OCI-LY7 (cell line): ENCODE measurements around the gene FGD5. TPM values are rescaled to one million over a fixed set of nuclear protein-coding genes. Genes with fewer than 3 reads are reported as not detected.

Experiments used
- BruUV-seq: library from RNA; stranded (reverse); fragments of 400-500 nt; replicated peaks from 2 replicates; lab custom pipeline; 2021; lab: Mats Ljungman, UMichigan
- CTCF ChIA-PET: fragments of 300-600 bp; sonication (Branson Sonifier 250); formaldehyde crosslinking; loops from one replicate; lab custom pipeline; 2022; ENCODE audit warnings: antibody characterized with exemption; ENCODE audit not compliant: unreplicated experiment; lab: Charles Lee
- POLR2A ChIA-PET: fragments of 300-600 bp; sonication (Branson Sonifier 250); formaldehyde crosslinking; loops from one replicate; lab custom pipeline; 2022; ENCODE audit warnings: antibody characterized with exemption; lab: Charles Lee
- DNase-seq: peaks from one replicate; pipeline ENCODE4 v3.0.0-alpha.2; 2015; ENCODE audit warnings: low spot score
- H2AFZ ChIP-seq: fragments of 200-600 bp; sonication (generic), shearing (Covaris generic); 2 replicates; pipeline ENCODE4 v1.6.1; 2014; ENCODE audit warnings: mild to moderate bottlenecking, antibody characterized with exemption, low read length, moderate library complexity
- H3K27ac ChIP-seq: fragments of 200-600 bp; sonication (generic); 2 replicates; pipeline ENCODE4 v1.5.1; 2014; ENCODE audit warnings: mixed run types, low read depth, mild to moderate bottlenecking, moderate library complexity, low read length, inconsistent platforms; ENCODE audit not compliant: poor library complexity, severe bottlenecking
- H3K36me3 ChIP-seq: fragments of 200-600 bp; sonication (generic); 2 replicates; pipeline ENCODE4 v1.6.1; 2014; ENCODE audit warnings: mild to moderate bottlenecking, antibody characterized with exemption, low read length, moderate library complexity, mixed read lengths; ENCODE audit not compliant: insufficient read depth
- H3K4me1 ChIP-seq: fragments of 200-600 bp; sonication (generic); 2 replicates; pipeline ENCODE4 v1.5.1; 2014; ENCODE audit warnings: mild to moderate bottlenecking, low read length; ENCODE audit not compliant: insufficient read depth, poor library complexity, severe bottlenecking
- H3K4me2 ChIP-seq: fragments of 200-600 bp; sonication (generic); 2 replicates; pipeline ENCODE4 v1.6.1; 2014; ENCODE audit warnings: mild to moderate bottlenecking, low read length
- H3K4me3 ChIP-seq: fragments of 200-600 bp; sonication (generic); 2 replicates; pipeline ENCODE4 v1.5.1; 2014; ENCODE audit warnings: mild to moderate bottlenecking, low read depth, low read length; ENCODE audit not compliant: poor library complexity, severe bottlenecking
- H3K79me2 ChIP-seq: fragments of 200-600 bp; sonication (generic); 2 replicates; pipeline ENCODE4 v1.6.1; 2016; ENCODE audit warnings: low read depth, mild to moderate bottlenecking, low read length, moderate library complexity, mixed read lengths; ENCODE audit not compliant: insufficient read depth
- H3K9me2 ChIP-seq: fragments of 200-600 bp; sonication (generic); 2 replicates; pipeline ENCODE4 v1.6.1; 2016; ENCODE audit warnings: mild to moderate bottlenecking, low read length, mixed read lengths; ENCODE audit not compliant: insufficient read depth
- H3K9me3 ChIP-seq: fragments of 200-600 bp; sonication (generic); 2 replicates; pipeline ENCODE4 v1.6.1; 2014; ENCODE audit warnings: mild to moderate bottlenecking, mixed run types, low read length, mixed read lengths
- H4K20me1 ChIP-seq: fragments of 200-600 bp; sonication (generic); 2 replicates; pipeline ENCODE4 v1.6.1; 2014; ENCODE audit warnings: mild to moderate bottlenecking, antibody characterized with exemption, low read length, moderate library complexity, mixed read lengths; ENCODE audit not compliant: insufficient read depth
- EZH2phosphoT487 ChIP-seq: fragments of 200-600 bp; sonication (generic); IDR thresholded peaks from 2 replicates; pipeline ENCODE4 v1.6.1; 2018; ENCODE audit warnings: low read depth, borderline replicate concordance, mild to moderate bottlenecking, mixed run types, antibody characterized with exemption, low read length, moderate library complexity, mixed read lengths
- intact Hi-C: fragments of 100-400 bp; cut with micrococcal nuclease; formaldehyde crosslinking; loops from one replicate; pipeline ENCODE4 v1.10.0; 2022; ENCODE audit not compliant: unreplicated experiment
- total RNA-seq, 2 experiments: library from RNA; depleted of rRNA in 1 of 2; stranded (reverse); fragments of >200 nt in 1 of 2; shearing (Covaris generic) in 1 of 2; gene quantifications; 2 replicates each; pipeline ENCODE4 v1.2.3, GENCODE V29; 2014 to 2022
- TF ChIP-seq, protein P1 (sequence below): fragments of 200-600 bp; sonication (generic); conservative IDR thresholded peaks from 2 replicates; pipeline ENCODE4 v1.5.1; 2014; ENCODE audit warnings: mild to moderate bottlenecking, antibody characterized with exemption, low read length, moderate library complexity, mixed read lengths

The FGD5 gene
- total RNA-seq, 2 experiments from 2014 or later = 0.09 to 0.21 TPM

DNA sequence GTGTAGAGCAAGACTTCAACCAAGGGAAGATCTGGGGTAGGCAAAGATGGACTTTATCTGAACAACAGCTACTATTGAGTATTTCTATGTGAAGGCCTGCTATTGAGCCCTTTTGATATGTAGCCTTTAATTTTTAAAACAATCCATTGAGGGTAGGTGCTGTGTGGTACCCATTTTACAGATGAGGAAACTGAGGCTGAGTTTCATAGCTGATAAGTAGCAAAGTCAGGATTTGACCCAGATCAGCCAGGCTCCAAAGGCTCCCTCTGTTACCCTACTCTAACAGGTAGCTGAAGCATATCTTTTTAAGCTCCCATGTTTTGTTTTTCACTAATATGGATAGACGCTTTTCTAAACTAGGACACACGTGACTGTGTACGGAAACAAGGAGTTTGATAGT, 2.4 kb upstream of the FGD5 start:
- H3K9me2 ChIP-seq = no peaks in the 10 kb centered on the region
- DNase-seq = no peak
- no peak overlapping the region for H2AFZ ChIP-seq
- H3K27ac ChIP-seq = no peak overlapping the region
- no peaks in the 10 kb centered on the region for H4K20me1 ChIP-seq
- BruUV-seq = no TSS peak
- no peak overlapping the region for H3K4me2 ChIP-seq
- ChIA-PET POLR2A (interaction anchor here (0.9 kb wide), 1 partner anchor 603 kb away, joined by 3 read pairs; no protein-coding TSS in a partner anchor), CTCF (no interaction called here)
- intact Hi-C loops = no loop called here
- H3K79me2 ChIP-seq = no peaks in the 10 kb centered on the region
- TF ChIP-seq, protein P1, sequence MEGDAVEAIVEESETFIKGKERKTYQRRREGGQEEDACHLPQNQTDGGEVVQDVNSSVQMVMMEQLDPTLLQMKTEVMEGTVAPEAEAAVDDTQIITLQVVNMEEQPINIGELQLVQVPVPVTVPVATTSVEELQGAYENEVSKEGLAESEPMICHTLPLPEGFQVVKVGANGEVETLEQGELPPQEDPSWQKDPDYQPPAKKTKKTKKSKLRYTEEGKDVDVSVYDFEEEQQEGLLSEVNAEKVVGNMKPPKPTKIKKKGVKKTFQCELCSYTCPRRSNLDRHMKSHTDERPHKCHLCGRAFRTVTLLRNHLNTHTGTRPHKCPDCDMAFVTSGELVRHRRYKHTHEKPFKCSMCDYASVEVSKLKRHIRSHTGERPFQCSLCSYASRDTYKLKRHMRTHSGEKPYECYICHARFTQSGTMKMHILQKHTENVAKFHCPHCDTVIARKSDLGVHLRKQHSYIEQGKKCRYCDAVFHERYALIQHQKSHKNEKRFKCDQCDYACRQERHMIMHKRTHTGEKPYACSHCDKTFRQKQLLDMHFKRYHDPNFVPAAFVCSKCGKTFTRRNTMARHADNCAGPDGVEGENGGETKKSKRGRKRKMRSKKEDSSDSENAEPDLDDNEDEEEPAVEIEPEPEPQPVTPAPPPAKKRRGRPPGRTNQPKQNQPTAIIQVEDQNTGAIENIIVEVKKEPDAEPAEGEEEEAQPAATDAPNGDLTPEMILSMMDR = no peak
- no peak for TF ChIP-seq EZH2phosphoT487
- H3K36me3 ChIP-seq = no peaks in the 10 kb centered on the region
- no peak overlapping the region for H3K4me3 ChIP-seq
- no peaks in the 10 kb centered on the region for H3K9me3 ChIP-seq
- no peaks in the 10 kb centered on the region for H3K4me1 ChIP-seq

DNA sequence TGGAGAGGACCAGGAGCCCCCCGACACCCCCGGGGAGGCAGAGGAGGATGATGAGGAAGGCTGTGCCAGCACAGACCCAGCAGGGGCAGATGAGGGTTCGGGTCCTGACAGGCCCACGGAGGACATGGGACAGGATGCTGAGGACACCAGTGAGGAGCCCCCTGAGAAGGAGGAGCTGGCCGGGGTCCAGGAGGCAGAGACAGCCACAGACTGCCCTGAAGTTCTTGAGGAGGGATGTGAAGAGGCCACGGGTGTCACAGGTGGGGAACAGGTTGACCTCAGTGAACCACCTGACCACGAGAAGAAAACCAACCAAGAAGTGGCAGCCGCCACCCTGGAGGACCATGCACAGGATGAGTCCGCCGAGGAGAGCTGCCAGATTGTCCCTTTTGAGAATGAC, 909 bp downstream of the FGD5 start:
- Histone ChIP-seq H3K9me3 (no peaks in the 10 kb centered on the region), H4K20me1 (no peaks in the 10 kb centered on the region), H3K4me2 (no peak overlapping the region), H3K36me3 (no peaks in the 10 kb centered on the region), H3K27ac (no peak overlapping the region), H3K4me3 (no peak overlapping the region), H3K9me2 (no peaks in the 10 kb centered on the region), H3K79me2 (no peaks in the 10 kb centered on the region), H3K4me1 (no peaks in the 10 kb centered on the region), H2AFZ (no peak overlapping the region)
- no TSS peak for BruUV-seq
- no peak for TF ChIP-seq EZH2phosphoT487
- TF ChIP-seq, protein P1 = no peak
- DNase-seq = no peak
- ChIA-PET POLR2A (no interaction called here), CTCF (no interaction called here)
- intact Hi-C loops = no loop called here

DNA sequence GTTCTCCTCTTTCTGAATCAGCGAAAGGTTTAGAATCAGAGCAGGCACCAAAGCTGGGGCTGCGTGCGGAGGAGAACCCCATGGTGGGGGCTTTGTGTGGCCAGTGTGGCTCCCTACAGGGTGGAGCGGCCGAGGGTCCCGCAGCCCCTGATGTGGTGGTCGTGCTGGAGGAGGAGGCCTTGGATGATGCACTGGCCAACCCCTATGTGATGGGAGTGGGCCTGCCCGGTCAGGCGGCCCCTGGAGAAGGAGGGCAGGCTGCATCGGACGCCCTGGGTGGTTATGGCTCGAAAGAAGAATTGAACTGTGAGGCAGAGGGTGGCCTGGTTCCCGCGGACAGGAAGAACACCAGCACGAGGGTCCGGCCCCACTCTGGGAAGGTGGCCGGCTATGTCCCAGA, 1.4 kb downstream of the FGD5 start:
- no peak for TF ChIP-seq EZH2phosphoT487
- TF ChIP-seq, protein P1 = no peak
- no peak overlapping the region for H3K27ac ChIP-seq
- no peak overlapping the region for H2AFZ ChIP-seq
- no TSS peak for BruUV-seq
- no peak overlapping the region for H3K4me2 ChIP-seq
- no peaks in the 10 kb centered on the region for H3K9me3 ChIP-seq
- ChIA-PET CTCF (no interaction called here), POLR2A (no interaction called here)
- intact Hi-C loops = no loop called here
- H3K36me3 ChIP-seq = no peaks in the 10 kb centered on the region
- no peaks in the 10 kb centered on the region for H3K4me1 ChIP-seq
- no peaks in the 10 kb centered on the region for H3K79me2 ChIP-seq
- no peak for DNase-seq
- H3K4me3 ChIP-seq = no peak overlapping the region
- H4K20me1 ChIP-seq = no peaks in the 10 kb centered on the region
- no peaks in the 10 kb centered on the region for H3K9me2 ChIP-seq
